GM19328 (cell line): Measurements from ENCODE around the gene SLC27A1.
"Not testable (repeated sequence)": the region's sequence is repeated elsewhere in the genome, so short reads cannot be mapped to it uniquely, and the experiment has no call there.

Experiments
- ATAC-seq: cut with Tn5 transposase; IDR thresholded peaks from one replicate; pipeline ENCODE4 v1.9.1; 2021; ENCODE audit warnings: mild to moderate bottlenecking, moderate library complexity; ENCODE audit not compliant: unreplicated experiment

The SLC27A1 gene

GRCh38 chr19:17506745-17507144, 36.4 kb downstream of the SLC27A1 start:
- ATAC-seq: no peak

GRCh38 chr19:17508558-17508933, 38.2 kb downstream of the SLC27A1 start:
- not testable (repeated sequence) for ATAC-seq

GRCh38 chr19:17510220-17510993, 40.1 kb downstream of the SLC27A1 start:
- no peak for ATAC-seq

- ATAC-seq: peak; percentile 55
These were observed 41.6 kb downstream of the SLC27A1 start for GRCh38 chr19:17511724-17512573.

- ATAC-seq: no peak
These were observed 42.2 kb downstream of the SLC27A1 start for GRCh38 chr19:17512574-17512939.

- ATAC-seq: no peak
These were observed 45.3 kb downstream of the SLC27A1 start for GRCh38 chr19:17515408-17516149.

GRCh38 chr19:17517898-17518297, 47.6 kb downstream of the SLC27A1 start:
- no peak for ATAC-seq

GRCh38 chr19:17518654-17519053, 48.3 kb downstream of the SLC27A1 start:
- not testable (repeated sequence) for ATAC-seq

GRCh38 chr19:17519967-17520366, 49.6 kb downstream of the SLC27A1 start:
- ATAC-seq: no peak

- no peak for ATAC-seq
These were observed 50.5 kb downstream of the SLC27A1 start for GRCh38 chr19:17520865-17521264.

GRCh38 chr19:17522988-17523872, 52.9 kb downstream of the SLC27A1 start:
- peak; percentile 77 for ATAC-seq

- no peak for ATAC-seq
These were observed 54.3 kb downstream of the SLC27A1 start for GRCh38 chr19:17524651-17525050.

- no peak for ATAC-seq
These were observed 54.8 kb downstream of the SLC27A1 start for GRCh38 chr19:17525141-17525540.

- ATAC-seq: no peak
These were observed 56.6 kb downstream of the SLC27A1 start for GRCh38 chr19:17526922-17527321.

- no peak for ATAC-seq
These were observed 57.0 kb downstream of the SLC27A1 start for GRCh38 chr19:17527326-17527725.

- ATAC-seq: no peak
These were observed 58.3 kb downstream of the SLC27A1 start for GRCh38 chr19:17528610-17529009.

- no peak for ATAC-seq
These were observed 59.2 kb downstream of the SLC27A1 start for GRCh38 chr19:17529239-17530158.

GRCh38 chr19:17530586-17530985, 60.3 kb downstream of the SLC27A1 start:
- ATAC-seq: no peak

- ATAC-seq: no peak
These were observed 61.8 kb downstream of the SLC27A1 start for GRCh38 chr19:17532116-17532515.
